ENCODE data around the gene TEX22.
"Not testable (repeated sequence)": the region's sequence is repeated elsewhere in the genome, so short reads cannot be mapped to it uniquely, and the experiment has no call there.

GRCh38 chr14:105361412-105361811, 36.9 kb upstream of the TEX22 start:
- TF ChIP-seq POLR2A, CTCF, EP300 (IDR thresholded peaks at IDR 0.05): not testable (repeated sequence)

Data from ovary (tissue), 3 donors.